GM12873 (cell line): ENCODE measurements around the gene DAAM1.

ENCODE experiments used
- CTCF ChIP-seq: IDR thresholded peaks from 2 replicates; pipeline ENCODE4 v1.5.1; 2012; ENCODE audit warnings: low read depth, mild to moderate bottlenecking, moderate library complexity, low read length, control low read depth; ENCODE audit not compliant: insufficient read depth; ENCODE audit errors: missing control alignments

The DAAM1 gene

GRCh38 chr14:59239022-59239421 lies 50.6 kb downstream of the DAAM1 start:
- no peak for TF ChIP-seq CTCF

- TF ChIP-seq CTCF: no peak
Measured at GRCh38 chr14:59240356-59240755, 51.9 kb downstream of the DAAM1 start.

- no peak for TF ChIP-seq CTCF
Measured at GRCh38 chr14:59241121-59241520, 52.7 kb downstream of the DAAM1 start.

GRCh38 chr14:59243174-59243573 lies 54.7 kb downstream of the DAAM1 start:
- TF ChIP-seq CTCF: no peak

GRCh38 chr14:59244581-59244980 lies 56.1 kb downstream of the DAAM1 start:
- no peak for TF ChIP-seq CTCF

GRCh38 chr14:59245809-59246295 lies 57.4 kb downstream of the DAAM1 start:
- TF ChIP-seq CTCF: no peak

- no peak for TF ChIP-seq CTCF
Measured at GRCh38 chr14:59246566-59246965, 58.1 kb downstream of the DAAM1 start.
